ENCODE results near the gene SDSL.

DNA sequence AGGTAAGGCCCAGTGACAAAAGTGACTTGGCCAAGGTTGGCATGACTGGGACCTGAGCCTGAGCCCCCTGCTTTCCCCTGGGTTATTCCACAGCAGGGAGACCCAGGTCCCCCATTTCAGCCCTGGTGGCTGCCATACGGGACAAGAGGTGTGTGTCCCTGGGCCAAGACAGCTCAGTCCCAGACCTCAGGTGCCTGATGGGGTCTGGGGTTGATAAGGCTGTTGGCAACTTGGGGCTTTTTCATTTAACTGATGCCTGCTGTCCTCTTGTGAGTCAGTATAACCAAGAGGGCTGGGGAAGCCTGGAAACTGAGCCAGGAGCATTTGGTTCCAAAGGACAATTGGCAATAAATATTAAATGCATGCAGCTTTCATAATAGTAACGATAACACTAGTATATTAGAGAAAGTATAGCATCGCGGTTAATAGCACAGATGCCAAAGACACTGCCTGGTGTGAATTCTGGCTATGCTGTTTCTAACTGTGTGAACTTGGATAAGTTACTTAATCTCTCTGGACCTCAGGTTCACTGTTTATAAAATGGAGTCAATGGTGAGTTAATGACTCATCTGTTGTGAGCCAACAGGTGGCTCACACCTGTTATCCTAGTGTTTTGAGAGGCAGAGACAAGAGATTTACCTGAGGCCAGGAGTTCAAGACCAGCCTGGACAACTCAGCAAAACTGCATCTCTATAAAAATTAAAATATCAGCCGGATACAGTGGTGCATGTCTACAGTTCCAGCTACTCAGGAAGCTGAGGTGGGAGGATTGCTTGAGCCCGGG lies 898 bp downstream of the SDSL start:
- no peak for TF ChIP-seq CTCF (IDR thresholded peaks at IDR 0.05)
- TF ChIP-seq POLR2A (IDR thresholded peaks at IDR 0.05): no peak

Measured in body of pancreas (tissue), 4 donors.